Body of pancreas (tissue), 4 donors: ENCODE data around the gene ALDH3B2.

Experiments
- POLR2A ChIP-seq, 3 donors: fragments of 450-650 bp; IDR thresholded peaks; one replicate each; pipeline ENCODE4 v1.6.1; 2016; ENCODE audit warnings: antibody characterized with exemption in 3 of 3, mild to moderate bottlenecking in 2 of 3
- TF ChIP-seq, protein P1 (sequence below), 7 experiments: fragments of 450-650 bp in 4 of 7; fragments of 200-600 bp in 3 of 7; sonication (generic) in 3 of 7; IDR thresholded peaks; one replicate each; pipeline ENCODE4 v1.5.1; 2016 to 2019; ENCODE audit warnings: antibody characterized with exemption in 7 of 7

DNA sequence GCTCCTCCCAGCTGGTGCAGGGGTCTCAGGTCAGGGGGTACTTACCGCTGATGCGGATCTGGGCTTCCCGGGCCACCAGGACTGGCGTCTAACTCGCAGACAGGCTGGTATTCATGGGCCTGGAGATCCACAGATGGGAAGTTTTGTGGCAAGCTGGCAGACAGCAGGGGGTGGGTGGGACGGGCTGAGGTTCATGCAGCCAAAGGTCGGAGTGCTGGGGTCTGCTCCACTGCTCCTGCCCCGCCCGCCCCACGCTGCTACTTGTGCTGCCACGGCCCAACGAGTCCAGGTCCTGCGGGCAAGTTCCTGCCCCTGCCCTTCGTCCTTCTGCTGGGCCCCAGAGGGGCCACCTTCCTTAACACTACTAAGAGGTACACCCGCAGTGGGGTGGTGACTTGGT is 27.0 kb downstream of the ALDH3B2 start:
- TF ChIP-seq, protein P1, sequence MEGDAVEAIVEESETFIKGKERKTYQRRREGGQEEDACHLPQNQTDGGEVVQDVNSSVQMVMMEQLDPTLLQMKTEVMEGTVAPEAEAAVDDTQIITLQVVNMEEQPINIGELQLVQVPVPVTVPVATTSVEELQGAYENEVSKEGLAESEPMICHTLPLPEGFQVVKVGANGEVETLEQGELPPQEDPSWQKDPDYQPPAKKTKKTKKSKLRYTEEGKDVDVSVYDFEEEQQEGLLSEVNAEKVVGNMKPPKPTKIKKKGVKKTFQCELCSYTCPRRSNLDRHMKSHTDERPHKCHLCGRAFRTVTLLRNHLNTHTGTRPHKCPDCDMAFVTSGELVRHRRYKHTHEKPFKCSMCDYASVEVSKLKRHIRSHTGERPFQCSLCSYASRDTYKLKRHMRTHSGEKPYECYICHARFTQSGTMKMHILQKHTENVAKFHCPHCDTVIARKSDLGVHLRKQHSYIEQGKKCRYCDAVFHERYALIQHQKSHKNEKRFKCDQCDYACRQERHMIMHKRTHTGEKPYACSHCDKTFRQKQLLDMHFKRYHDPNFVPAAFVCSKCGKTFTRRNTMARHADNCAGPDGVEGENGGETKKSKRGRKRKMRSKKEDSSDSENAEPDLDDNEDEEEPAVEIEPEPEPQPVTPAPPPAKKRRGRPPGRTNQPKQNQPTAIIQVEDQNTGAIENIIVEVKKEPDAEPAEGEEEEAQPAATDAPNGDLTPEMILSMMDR (IDR thresholded peaks at IDR 0.05): no peak
- no peak for TF ChIP-seq POLR2A (IDR thresholded peaks at IDR 0.05)
